HL-60 (cell line): ENCODE measurements around the gene TAOK2.
A peak's percentile ranks its signal among the peaks of the same experiment; 100 is the strongest.

Experiments used
- DNase-seq, 2 experiments: peaks; one replicate each; pipeline ENCODE4 v3.0.0-alpha.2; 2010 to 2020; ENCODE audit warnings: low read depth in 1 of 2, low spot score in 1 of 2
- H3K27ac ChIP-seq: fragments of 250-450 bp; sonication (Bioruptor Pico); replicated peaks from 2 replicates; pipeline ENCODE4 v1.5.1; 2020; ENCODE audit warnings: mild to moderate bottlenecking, moderate library complexity
- H3K27me3 ChIP-seq: fragments of 250-450 bp; sonication (Bioruptor Pico); 2 replicates; pipeline ENCODE4 v1.5.1; 2021; ENCODE audit warnings: mild to moderate bottlenecking, moderate library complexity; ENCODE audit not compliant: insufficient read depth, poor library complexity, severe bottlenecking
- H3K4me3 ChIP-seq: replicated peaks from 2 replicates; pipeline ENCODE4 v1.5.1; 2011; ENCODE audit warnings: mild to moderate bottlenecking, control low read depth, low read length; ENCODE audit not compliant: insufficient read depth
- GABPA ChIP-seq: IDR thresholded peaks from 2 replicates; pipeline ENCODE4 v1.6.1; 2012; ENCODE audit warnings: low read depth
- POLR2AphosphoS5 ChIP-seq: IDR thresholded peaks from 2 replicates; pipeline ENCODE4 v1.6.1; 2012; ENCODE audit warnings: low read depth
- SPI1 ChIP-seq: IDR thresholded peaks from 2 replicates; pipeline ENCODE4 v1.6.1; 2012; ENCODE audit warnings: low read depth, mild to moderate bottlenecking, borderline replicate concordance
- TF ChIP-seq, protein P1 (sequence below): IDR thresholded peaks from one replicate; pipeline ENCODE4 v1.5.1; 2011; ENCODE audit warnings: low read length, control low read depth, inconsistent platforms; ENCODE audit not compliant: insufficient read depth
- TF ChIP-seq, protein P2 (sequence below): IDR thresholded peaks from 2 replicates; pipeline ENCODE4 v1.6.1; 2012; ENCODE audit warnings: low read depth; ENCODE audit not compliant: insufficient replicate concordance

Gene TAOK2

DNA sequence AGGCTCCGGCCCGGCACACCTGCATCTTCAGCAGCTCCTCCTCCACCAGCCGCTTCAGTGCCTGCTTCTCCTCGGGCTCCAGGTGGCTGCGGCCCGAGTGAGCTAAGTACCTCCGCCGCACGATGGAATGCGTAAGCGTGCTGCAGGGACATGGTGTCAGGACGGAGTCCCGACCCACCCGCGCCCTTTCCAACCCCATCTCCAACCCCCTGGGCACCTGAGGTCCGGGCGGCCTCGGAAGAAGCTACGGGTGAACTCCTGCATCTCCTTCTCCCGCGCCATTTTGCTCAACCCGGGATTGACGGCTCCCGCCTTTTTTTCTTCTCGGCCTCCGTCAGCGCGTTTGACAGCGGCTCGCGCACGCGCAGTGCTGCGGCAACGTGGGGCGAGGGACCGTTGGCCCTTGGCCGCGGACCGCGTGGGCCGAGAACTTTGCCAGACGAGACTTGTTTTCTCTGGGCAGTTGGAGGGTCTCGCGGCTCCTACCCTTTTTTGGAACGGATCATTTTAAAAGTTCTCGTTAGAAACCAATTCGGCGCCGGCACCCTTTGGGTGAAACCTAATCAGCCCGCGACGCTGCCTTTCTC lies 21.7 kb downstream of the TAOK2 start, which contains the start of gene HIRIP3:
Gene HIRIP3 (minus strand): TSS at position 294 of the 587 bp plus-strand sequence. CDS start 12 bp downstream, at position 282.
- DNase-seq = peak; percentile 61 to 91
- TF ChIP-seq, protein P1, sequence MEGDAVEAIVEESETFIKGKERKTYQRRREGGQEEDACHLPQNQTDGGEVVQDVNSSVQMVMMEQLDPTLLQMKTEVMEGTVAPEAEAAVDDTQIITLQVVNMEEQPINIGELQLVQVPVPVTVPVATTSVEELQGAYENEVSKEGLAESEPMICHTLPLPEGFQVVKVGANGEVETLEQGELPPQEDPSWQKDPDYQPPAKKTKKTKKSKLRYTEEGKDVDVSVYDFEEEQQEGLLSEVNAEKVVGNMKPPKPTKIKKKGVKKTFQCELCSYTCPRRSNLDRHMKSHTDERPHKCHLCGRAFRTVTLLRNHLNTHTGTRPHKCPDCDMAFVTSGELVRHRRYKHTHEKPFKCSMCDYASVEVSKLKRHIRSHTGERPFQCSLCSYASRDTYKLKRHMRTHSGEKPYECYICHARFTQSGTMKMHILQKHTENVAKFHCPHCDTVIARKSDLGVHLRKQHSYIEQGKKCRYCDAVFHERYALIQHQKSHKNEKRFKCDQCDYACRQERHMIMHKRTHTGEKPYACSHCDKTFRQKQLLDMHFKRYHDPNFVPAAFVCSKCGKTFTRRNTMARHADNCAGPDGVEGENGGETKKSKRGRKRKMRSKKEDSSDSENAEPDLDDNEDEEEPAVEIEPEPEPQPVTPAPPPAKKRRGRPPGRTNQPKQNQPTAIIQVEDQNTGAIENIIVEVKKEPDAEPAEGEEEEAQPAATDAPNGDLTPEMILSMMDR = no peak
- TF ChIP-seq POLR2AphosphoS5 (0 out of 2 replicates have a peak, but pooled peaks have one; percentile 42), GABPA (no peak), SPI1 (no peak)
- TF ChIP-seq, protein P2, sequence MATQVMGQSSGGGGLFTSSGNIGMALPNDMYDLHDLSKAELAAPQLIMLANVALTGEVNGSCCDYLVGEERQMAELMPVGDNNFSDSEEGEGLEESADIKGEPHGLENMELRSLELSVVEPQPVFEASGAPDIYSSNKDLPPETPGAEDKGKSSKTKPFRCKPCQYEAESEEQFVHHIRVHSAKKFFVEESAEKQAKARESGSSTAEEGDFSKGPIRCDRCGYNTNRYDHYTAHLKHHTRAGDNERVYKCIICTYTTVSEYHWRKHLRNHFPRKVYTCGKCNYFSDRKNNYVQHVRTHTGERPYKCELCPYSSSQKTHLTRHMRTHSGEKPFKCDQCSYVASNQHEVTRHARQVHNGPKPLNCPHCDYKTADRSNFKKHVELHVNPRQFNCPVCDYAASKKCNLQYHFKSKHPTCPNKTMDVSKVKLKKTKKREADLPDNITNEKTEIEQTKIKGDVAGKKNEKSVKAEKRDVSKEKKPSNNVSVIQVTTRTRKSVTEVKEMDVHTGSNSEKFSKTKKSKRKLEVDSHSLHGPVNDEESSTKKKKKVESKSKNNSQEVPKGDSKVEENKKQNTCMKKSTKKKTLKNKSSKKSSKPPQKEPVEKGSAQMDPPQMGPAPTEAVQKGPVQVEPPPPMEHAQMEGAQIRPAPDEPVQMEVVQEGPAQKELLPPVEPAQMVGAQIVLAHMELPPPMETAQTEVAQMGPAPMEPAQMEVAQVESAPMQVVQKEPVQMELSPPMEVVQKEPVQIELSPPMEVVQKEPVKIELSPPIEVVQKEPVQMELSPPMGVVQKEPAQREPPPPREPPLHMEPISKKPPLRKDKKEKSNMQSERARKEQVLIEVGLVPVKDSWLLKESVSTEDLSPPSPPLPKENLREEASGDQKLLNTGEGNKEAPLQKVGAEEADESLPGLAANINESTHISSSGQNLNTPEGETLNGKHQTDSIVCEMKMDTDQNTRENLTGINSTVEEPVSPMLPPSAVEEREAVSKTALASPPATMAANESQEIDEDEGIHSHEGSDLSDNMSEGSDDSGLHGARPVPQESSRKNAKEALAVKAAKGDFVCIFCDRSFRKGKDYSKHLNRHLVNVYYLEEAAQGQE = peak; percentile 55
- Histone ChIP-seq H3K4me3 (peak within 1 kb of the TSS; percentile 90), H3K27me3 (no peaks in the 10 kb centered on the region), H3K27ac (peak within 1 kb of the TSS; percentile 99)

DNA sequence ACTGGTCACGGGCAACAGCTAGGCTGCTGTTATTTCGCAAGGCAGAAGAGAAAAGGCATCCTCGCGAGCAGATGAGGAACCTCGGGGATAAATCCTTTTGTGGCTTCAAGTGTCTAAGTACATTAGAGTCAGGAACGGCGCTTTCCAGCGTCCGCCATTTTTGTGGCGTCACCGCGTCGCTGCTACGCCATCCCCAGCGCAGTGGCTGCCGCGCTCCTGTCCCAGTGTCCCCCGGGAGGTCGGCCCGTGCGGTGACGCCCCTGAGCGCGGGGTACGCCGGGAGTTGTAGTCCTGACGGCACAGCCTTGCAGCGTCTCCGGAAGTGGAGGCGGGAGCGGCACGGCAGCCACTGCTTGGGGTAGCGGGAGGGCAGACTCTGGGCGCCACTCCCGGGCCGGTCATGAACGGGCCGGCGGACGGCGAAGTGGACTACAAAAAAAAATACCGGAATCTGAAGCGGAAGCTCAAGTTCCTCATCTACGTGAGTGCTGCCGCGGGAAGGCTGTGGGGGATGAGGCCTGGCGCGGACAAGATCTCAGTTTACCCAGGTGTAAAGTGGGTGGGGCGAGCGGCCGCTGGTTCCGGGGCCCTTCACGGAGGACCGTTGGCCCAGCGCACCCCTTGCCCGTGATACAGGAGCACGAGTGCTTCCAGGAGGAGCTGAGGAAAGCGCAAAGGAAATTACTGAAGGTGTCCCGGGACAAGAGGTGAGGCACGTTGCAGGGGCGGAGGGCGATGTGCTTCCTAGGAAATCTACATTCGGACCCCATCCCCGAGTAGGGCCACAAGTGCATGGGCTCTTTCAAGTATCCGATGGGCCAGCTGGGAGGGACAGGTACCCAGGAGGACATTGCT lies 22.5 kb downstream of the TAOK2 start, which contains the start of gene INO80E:
Gene INO80E (plus strand): TSS at position 331 of the 855 bp plus-strand sequence. CDS start 70 bp downstream, at position 401.
- Histone ChIP-seq H3K4me3 (peak within 1 kb of the TSS; percentile 90), H3K27me3 (no peaks in the 10 kb centered on the region), H3K27ac (peak within 1 kb of the TSS; percentile 99)
- TF ChIP-seq POLR2AphosphoS5 (peak; percentile 73; the same call in 1 of the 2 replicates), SPI1 (no peak), GABPA (peak; percentile 51; the same call in 1 of the 2 replicates)
- TF ChIP-seq, protein P2 = peak; percentile 68
- TF ChIP-seq, protein P1 = no peak
- peak; percentile 93 to 99 for DNase-seq

DNA sequence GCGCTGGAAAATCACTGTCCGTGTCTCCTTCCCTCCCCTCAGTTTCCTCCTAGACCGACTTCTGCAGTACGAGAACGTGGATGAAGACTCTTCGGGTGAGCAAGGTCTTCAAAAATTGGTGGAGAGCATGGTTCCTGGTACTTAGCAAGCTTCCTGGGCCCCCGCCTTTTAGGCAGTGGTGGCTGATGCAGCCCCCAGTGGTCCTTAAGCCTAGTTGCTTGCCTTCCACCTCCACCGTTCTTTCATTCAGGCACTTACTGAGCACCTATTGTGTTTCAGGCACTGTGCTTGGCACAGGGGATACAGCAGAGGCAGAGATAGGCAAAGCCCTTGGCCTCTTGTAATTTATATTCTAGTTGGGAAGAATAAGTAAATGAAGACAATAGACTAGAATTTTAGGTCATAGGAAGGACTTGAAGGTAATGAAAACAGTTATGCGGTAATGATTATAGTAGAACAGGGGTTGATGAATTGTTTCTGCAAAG lies 23.1 kb downstream of the TAOK2 start:
- Histone ChIP-seq H3K27ac (peak overlapping the region; percentile 99), H3K27me3 (no peaks in the 10 kb centered on the region), H3K4me3 (peak overlapping the region; percentile 90)
- TF ChIP-seq, protein P2 = no peak
- TF ChIP-seq GABPA = no peak
- TF ChIP-seq, protein P1 = no peak
- TF ChIP-seq SPI1 = no peak
- no peak for TF ChIP-seq POLR2AphosphoS5
- no peak for DNase-seq
